HUES64 (cell line): Measurements from ENCODE around the gene HLA-DOA.

Experiments used
- H3K27ac ChIP-seq: 2 replicates; pipeline ENCODE4 v1.7.0; 2013; ENCODE audit warnings: low read depth, low read length, inconsistent platforms
- H3K27me3 ChIP-seq: 2 replicates; pipeline ENCODE4 v1.6.1; 2013; ENCODE audit warnings: mild to moderate bottlenecking, low read length; ENCODE audit not compliant: insufficient read depth
- H3K36me3 ChIP-seq: 2 replicates; pipeline ENCODE4 v1.6.1; 2013; ENCODE audit warnings: mild to moderate bottlenecking, low read length; ENCODE audit not compliant: insufficient read depth
- H3K4me1 ChIP-seq: 2 replicates; pipeline ENCODE4 v1.6.1; 2013; ENCODE audit warnings: mild to moderate bottlenecking, low read length, moderate library complexity; ENCODE audit not compliant: insufficient read depth
- H3K4me3 ChIP-seq: 2 replicates; pipeline ENCODE4 v1.5.1; 2013; ENCODE audit warnings: mild to moderate bottlenecking, low read length, moderate library complexity
- H3K9ac ChIP-seq: 2 replicates; pipeline ENCODE4 v1.6.1; 2013; ENCODE audit warnings: mild to moderate bottlenecking, low read depth, low read length
- H3K9me3 ChIP-seq: 2 replicates; pipeline ENCODE4 v1.6.1; 2013; ENCODE audit warnings: low read depth, low read length; ENCODE audit not compliant: insufficient read depth
- WGBS: fragments of 150-250, 120-280 bp; methylation state at CpG from one replicate; pipeline ENCODE4 v1.1.7; 2013; ENCODE audit warnings: missing lambda C conversion rate; 5-methylcytosine and 5-hydroxymethylcytosine counted together

Gene HLA-DOA

DNA sequence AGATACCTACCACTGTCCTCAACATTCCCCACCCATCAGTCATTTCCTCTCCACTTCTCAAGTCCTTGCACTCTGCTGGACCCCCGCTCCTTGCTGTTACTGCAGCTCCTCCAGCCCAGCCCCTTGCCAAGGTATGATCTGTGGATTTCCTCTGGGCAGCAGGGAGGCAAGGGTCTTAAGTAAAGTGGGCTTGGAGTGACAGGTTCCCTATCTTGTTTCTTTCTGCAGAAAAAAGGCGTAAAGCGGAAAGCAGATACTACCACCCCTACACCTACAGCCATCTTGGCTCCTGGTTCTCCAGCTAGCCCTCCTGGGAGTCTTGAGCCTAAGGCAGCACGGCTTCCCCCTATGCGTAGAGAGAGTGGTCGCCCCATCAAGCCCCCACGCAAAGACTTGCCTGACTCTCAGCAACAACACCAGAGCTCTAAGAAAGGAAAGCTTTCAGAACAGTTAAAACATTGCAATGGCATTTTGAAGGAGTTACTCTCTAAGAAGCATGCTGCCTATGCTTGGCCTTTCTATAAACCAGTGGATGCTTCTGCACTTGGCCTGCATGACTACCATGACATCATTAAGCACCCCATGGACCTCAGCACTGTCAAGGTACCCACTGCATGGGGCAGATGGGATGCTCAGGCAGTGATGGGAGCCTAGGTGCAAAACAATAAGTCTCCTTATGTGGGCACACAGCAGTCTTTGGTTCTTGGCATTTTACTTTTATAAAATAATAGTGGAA is 32.9 kb downstream of the HLA-DOA start:
- Histone ChIP-seq H3K9ac (no peak overlapping the region), H3K9me3 (no peaks in the 10 kb centered on the region), H3K4me1 (peaks cover 6% of the 10 kb centered on the region; the same call in 1 of the 2 replicates), H3K4me3 (peak overlapping the region; percentile 94; the same call in 1 of the 2 replicates), H3K36me3 (peaks cover 94% of the 10 kb centered on the region), H3K27ac (no peak overlapping the region), H3K27me3 (no peaks in the 10 kb centered on the region)
- WGBS = 97% methylated on average over 7 of the region's 7 CpGs

DNA sequence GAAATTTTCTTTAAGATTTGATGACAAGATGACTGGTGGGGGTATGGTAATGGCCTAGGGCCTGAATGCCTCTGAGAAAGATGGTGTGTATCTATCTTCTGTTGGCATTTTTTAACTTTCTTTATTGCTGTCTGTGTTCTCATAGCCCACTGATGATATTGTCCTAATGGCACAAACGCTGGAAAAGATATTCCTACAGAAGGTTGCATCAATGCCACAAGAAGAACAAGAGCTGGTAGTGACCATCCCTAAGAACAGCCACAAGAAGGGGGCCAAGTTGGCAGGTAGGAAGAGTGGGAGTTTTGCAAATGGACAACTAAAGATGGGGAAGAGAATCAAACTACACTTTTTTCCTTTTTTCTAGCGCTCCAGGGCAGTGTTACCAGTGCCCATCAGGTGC is 33.5 kb downstream of the HLA-DOA start:
- H3K36me3 ChIP-seq = peaks cover 92% of the 10 kb centered on the region
- no peaks in the 10 kb centered on the region for H3K27me3 ChIP-seq
- H3K9me3 ChIP-seq = no peaks in the 10 kb centered on the region
- no peak overlapping the region for H3K9ac ChIP-seq
- peak overlapping the region; percentile 94 for H3K4me3 ChIP-seq
- 96% methylated on average over 2 of the region's 2 CpGs for WGBS
- peaks cover 6% of the 10 kb centered on the region; the same call in 1 of the 2 replicates for H3K4me1 ChIP-seq
- H3K27ac ChIP-seq = no peak overlapping the region

DNA sequence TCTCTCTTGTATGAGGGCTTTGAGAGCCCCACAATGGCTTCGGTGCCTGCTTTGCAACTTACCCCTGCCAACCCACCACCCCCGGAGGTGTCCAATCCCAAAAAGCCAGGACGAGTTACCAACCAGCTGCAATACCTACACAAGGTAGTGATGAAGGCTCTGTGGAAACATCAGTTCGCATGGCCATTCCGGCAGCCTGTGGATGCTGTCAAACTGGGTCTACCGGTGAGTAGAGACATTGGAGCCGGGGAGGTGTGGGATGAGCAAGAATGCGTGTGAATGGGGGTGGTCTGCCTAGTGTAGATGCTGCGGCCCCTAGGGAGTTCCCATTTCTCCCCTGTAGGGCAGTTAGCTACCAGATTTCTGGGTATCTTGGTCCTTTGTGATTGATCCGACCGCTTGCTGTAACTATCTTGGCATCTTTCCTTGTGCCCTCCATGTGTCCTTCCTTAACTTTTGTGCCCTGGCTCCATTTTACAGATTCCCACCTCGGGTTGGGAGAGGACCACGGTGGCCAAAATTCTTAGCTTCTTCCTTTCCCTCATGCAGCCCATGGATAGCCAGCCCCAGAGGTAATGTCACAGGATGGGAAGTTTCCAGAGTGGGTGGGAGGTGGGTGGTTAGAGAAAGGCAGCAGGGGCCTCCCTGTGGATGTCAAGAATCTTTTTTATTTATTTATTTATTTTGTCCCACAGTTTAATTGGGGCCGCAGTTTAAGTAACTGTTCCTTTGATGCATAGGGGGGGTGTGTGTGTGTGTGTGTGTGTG is 34.7 kb downstream of the HLA-DOA start:
- H3K36me3 ChIP-seq = peaks cover 81% of the 10 kb centered on the region
- 32% methylated on average over 14 of the region's 14 CpGs for WGBS

DNA sequence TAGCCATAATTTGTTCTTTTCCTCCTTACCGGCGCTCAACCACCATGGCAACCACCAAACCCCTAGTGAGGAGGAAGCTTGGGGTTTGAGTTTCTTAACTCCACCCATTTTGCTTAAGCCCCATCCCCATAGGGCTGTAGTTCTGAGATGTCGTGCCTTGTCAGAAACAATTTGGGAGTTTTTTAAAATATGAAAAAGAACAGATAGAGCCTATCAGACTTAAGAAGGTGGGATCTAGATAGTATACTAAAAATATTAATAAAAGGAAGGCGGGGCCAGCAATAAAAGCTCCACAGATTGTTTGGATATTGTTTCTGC is 35.4 kb downstream of the HLA-DOA start:
- Histone ChIP-seq H3K36me3 (peaks cover 73% of the 10 kb centered on the region), H3K9me3 (no peaks in the 10 kb centered on the region), H3K4me1 (peaks cover 6% of the 10 kb centered on the region; the same call in 1 of the 2 replicates), H3K4me3 (peak overlapping the region; percentile 94), H3K9ac (peak overlapping the region; percentile 95), H3K27ac (no peak overlapping the region), H3K27me3 (no peaks in the 10 kb centered on the region)
- WGBS = 0% methylated on average over 2 of the region's 4 CpGs

More for the DNA sequence above, 34.7 kb downstream of the HLA-DOA start:
- peak overlapping the region; percentile 95; the same call in 1 of the 2 replicates for H3K9ac ChIP-seq
- H3K4me3 ChIP-seq = peak overlapping the region; percentile 94
- H3K4me1 ChIP-seq = peaks cover 6% of the 10 kb centered on the region; the same call in 1 of the 2 replicates
- no peaks in the 10 kb centered on the region for H3K9me3 ChIP-seq
- H3K27me3 ChIP-seq = no peaks in the 10 kb centered on the region
- H3K27ac ChIP-seq = no peak overlapping the region

DNA sequence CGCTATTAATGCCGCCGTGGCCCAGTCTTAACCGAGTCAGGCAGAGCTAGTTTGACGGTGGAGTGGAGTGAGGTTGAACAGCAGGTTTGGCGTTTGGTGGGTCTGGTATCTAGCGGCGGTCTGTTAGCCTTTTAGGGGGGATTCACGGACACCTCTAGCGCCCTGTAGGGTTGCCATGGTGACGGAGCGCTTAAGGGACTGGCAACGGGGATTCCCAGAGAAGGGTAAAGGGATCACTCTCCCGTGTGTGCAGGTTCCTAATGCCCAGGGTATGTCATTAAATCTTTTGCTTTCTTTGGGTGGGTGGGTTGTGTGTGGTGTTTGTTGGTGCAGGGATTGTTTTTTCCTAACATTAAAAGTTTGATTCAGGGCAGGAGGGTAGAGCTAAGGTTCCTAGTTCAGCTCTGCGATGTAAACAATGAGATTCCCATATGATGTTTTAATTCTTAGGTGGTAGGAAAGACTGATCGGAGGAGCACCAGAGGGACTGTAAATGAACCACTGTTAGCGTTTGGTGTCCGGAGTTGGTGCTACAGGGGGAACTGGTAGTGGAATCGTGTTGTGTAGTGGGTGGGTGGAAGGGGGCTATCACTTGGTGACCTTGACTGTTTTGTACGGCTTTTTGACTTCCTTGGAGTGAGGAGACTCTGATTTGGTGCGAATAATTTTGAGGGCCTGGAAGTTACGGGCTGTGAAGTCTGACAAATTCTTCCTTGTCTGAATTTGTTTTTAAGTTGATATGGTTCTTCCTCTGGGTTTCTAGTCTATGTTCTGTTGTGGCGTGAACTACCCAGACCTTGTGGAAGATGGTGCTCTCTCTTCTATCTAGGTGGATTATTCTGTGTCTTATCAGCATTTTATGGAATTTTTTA is 36.0 kb downstream of the HLA-DOA start:
- Histone ChIP-seq H3K4me1 (peaks cover 6% of the 10 kb centered on the region; the same call in 1 of the 2 replicates), H3K36me3 (peaks cover 67% of the 10 kb centered on the region), H3K4me3 (peak overlapping the region; percentile 94), H3K27me3 (no peaks in the 10 kb centered on the region), H3K27ac (no peak overlapping the region), H3K9ac (peak overlapping the region; percentile 95), H3K9me3 (no peaks in the 10 kb centered on the region)
- WGBS = 1% methylated on average over 23 of the region's 23 CpGs

- Histone ChIP-seq H3K9me3 (no peaks in the 10 kb centered on the region), H3K4me3 (peak overlapping the region; percentile 94), H3K9ac (peak overlapping the region; percentile 95), H3K4me1 (peaks cover 6% of the 10 kb centered on the region; the same call in 1 of the 2 replicates), H3K27me3 (no peaks in the 10 kb centered on the region), H3K36me3 (peaks cover 59% of the 10 kb centered on the region), H3K27ac (peak overlapping the region; percentile 99)
- under 1% methylated on average over 70 of the region's 70 CpGs for WGBS
Observed at GRCh38 chr6:32972353-32973143, 36.8 kb downstream of the HLA-DOA start.

DNA sequence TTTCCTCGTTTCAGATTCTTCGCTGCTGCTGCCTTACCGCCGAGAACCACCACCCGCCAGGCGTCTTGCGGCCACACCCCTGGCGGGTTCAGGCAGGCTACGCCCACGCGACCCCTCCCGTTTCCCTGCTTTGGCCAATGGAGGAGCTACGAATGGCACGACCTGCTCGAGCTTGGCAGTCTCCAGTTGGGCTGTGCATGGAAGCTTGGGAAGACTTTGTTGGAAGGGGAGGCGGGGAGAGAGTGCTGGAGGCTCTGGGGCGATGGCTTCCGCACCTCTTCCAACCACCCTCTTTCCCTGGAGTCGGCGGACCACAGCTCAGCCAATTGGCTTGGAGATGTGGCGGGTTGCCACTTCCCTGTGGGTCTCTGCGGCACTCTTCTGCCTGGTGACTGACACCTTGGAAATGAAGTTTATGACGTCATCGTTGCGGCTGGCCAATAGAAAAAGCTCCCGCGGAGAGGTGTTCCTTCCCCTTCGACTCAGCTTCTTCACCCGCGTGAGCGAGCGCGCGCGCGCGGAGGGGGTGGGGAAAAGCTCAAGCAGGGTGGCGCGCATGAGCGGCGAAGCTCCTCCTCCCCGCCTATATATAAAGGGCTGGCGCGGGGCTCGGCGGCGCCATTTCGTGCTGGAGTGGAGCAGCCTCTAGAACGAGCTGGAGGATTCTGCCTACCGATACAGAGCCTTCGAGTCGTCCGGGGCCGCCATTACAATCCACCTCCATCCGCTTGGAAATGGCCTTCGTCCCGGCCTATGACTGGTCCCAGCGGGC is 37.6 kb downstream of the HLA-DOA start:
- peak overlapping the region; percentile 99 for H3K27ac ChIP-seq
- H3K4me1 ChIP-seq = peaks cover 11% of the 10 kb centered on the region; the same call in 1 of the 2 replicates
- peak overlapping the region; percentile 100 for H3K9ac ChIP-seq
- peak overlapping the region; percentile 94 for H3K4me3 ChIP-seq
- under 1% methylated on average over 57 of the region's 58 CpGs for WGBS
- H3K36me3 ChIP-seq = peaks cover 51% of the 10 kb centered on the region
- no peaks in the 10 kb centered on the region for H3K27me3 ChIP-seq
- no peaks in the 10 kb centered on the region for H3K9me3 ChIP-seq

DNA sequence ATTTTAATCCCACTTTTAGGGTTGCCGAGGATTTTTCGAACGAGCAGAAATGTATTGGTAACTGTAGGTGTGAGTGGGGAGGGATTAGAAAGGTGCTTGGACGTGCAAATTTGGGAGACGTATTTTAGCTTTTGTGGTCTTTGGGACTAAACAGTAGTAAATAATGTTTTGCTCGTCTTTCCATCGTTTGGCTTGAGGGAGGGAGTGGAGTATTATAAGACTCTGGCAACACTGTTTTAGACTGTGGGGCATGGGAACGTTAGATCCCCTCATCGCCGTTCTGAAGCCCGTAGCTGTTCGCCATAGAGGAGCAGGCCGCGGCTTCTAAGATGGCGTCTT is 38.2 kb downstream of the HLA-DOA start:
- Histone ChIP-seq H3K9me3 (no peaks in the 10 kb centered on the region), H3K27ac (peak overlapping the region; percentile 99), H3K27me3 (no peaks in the 10 kb centered on the region), H3K4me3 (peak overlapping the region; percentile 94), H3K36me3 (peaks cover 46% of the 10 kb centered on the region), H3K9ac (peak overlapping the region; percentile 100), H3K4me1 (peaks cover 13% of the 10 kb centered on the region; the same call in 1 of the 2 replicates)
- WGBS = under 1% methylated on average over 15 of the region's 15 CpGs

DNA sequence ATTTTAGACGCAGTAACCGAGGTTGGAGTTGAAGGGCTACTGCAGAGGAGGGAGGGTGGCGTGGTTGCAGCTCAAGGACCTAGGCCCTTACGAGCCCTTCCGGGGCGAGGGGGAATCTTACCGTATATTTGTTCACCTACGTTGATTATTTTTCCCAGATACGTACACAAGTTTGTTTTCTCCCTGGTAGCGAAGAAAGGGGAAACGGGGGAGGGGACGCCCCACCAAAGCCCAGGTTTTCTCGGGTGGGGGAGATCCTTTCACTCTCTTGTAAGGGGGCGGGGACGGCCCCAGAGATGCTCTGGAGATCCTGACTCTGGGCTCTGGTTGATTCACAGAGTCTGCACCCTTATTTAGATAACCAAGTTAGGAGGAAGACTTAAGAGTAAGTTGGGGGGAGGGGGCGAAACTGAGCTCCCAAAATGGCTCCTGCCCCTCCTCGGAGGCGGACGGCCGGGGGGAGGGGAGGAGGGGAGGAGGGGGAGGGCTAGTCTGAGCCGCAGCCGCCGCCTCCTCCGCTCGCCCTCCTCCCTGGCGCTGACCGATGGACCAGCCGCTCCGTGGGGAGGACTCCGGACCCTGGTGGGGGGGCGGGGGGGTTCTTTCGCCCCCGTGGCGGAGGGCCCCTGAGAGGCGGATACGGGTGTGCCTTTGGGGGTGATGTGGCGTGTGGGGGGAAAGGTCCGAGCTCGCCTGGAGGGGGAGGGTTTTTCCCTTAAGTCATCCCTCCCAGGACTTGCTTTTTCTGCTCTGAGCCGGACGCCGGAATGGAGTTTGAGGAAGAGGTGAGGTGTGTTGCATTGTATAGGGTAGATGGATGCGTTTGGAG is 38.8 kb downstream of the HLA-DOA start:
- no peaks in the 10 kb centered on the region for H3K9me3 ChIP-seq
- peak overlapping the region; percentile 100 for H3K9ac ChIP-seq
- 2% methylated on average over 35 of the region's 43 CpGs for WGBS
- H3K27me3 ChIP-seq = no peaks in the 10 kb centered on the region
- peak overlapping the region; percentile 99 for H3K27ac ChIP-seq
- H3K4me1 ChIP-seq = peaks cover 13% of the 10 kb centered on the region; the same call in 1 of the 2 replicates
- peaks cover 40% of the 10 kb centered on the region for H3K36me3 ChIP-seq
- H3K4me3 ChIP-seq = peak overlapping the region; percentile 94
